VCaP (cell line): ENCODE results near the gene DRAXIN.

Experiments
- H3K27ac ChIP-seq: fragments of 450-650 bp; 2 replicates; pipeline ENCODE4 v1.5.1; 2017
- TF ChIP-seq, protein P1 (sequence below): fragments of 450-650 bp; conservative IDR thresholded peaks from 2 replicates; pipeline ENCODE4 v1.5.1; 2017; ENCODE audit warnings: mild to moderate bottlenecking, moderate library complexity

Gene DRAXIN

DNA sequence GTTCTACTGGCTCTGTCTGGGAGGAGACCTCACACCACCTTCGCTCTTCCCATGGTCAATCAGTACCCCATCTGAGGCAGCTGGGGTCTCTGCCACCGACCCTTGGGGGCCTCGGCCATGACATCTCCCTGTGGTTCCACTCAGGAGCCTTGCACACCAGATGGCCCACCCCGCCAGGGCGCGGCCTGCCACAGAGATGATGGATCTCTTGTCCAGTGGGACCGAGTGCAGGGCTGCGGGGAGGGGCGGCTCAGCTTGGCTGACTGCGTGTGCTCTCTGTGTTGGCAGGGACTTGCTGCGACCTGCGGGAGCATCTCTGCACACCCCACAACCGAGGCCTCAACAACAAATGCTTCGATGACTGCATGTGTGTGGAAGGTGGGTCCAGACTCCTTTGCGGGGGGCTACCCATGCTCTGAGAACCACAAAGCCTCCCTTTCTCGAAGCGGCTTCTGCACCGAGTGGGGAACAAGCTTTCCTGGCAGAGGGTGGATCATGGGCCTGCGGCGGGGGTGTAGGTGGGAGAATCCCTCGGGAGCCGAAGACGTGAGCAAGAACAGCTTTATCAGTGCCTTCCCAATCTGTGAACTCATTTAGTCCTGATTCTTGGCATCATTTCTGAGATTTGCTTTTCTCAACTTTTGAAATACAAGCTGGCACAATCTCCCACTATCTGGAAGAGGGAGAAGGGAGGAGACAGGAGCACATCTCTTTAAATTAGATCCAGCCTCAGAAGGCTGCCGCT, 23.5 kb downstream of the DRAXIN start:
- no peak overlapping the region for H3K27ac ChIP-seq
- TF ChIP-seq, protein P1, sequence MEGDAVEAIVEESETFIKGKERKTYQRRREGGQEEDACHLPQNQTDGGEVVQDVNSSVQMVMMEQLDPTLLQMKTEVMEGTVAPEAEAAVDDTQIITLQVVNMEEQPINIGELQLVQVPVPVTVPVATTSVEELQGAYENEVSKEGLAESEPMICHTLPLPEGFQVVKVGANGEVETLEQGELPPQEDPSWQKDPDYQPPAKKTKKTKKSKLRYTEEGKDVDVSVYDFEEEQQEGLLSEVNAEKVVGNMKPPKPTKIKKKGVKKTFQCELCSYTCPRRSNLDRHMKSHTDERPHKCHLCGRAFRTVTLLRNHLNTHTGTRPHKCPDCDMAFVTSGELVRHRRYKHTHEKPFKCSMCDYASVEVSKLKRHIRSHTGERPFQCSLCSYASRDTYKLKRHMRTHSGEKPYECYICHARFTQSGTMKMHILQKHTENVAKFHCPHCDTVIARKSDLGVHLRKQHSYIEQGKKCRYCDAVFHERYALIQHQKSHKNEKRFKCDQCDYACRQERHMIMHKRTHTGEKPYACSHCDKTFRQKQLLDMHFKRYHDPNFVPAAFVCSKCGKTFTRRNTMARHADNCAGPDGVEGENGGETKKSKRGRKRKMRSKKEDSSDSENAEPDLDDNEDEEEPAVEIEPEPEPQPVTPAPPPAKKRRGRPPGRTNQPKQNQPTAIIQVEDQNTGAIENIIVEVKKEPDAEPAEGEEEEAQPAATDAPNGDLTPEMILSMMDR: no peak

DNA sequence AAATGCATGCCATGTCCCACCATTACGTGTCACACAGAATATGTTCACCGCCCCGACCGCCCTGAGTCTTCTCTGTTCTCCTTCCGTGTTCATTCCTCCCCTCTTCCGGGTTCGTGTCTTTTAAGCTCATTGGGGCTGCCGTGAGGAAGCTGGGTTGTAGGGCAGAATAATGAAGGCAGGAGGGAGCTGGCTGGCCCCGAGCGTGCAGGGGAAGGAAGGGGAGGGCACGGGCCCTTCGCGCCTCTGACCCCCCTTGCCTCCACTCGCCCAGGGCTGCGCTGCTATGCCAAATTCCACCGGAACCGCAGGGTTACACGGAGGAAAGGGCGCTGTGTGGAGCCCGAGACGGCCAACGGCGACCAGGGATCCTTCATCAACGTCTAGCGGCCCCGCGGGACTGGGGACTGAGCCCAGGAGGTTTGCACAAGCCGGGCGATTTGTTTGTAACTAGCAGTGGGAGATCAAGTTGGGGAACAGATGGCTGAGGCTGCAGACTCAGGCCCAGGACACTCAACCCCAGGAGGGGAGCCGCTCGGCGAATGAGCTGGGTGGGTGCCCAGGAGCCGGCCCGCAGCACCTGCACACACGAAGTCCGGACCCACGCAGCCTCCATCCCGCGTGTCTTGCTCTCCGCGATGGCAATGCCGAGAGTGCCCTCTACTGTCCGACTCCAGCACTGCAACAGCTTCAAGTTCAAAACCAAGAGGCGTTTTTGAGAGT, 28.0 kb downstream of the DRAXIN start:
- TF ChIP-seq, protein P1: peak; percentile 94
- H3K27ac ChIP-seq: peak overlapping the region; percentile 56

DNA sequence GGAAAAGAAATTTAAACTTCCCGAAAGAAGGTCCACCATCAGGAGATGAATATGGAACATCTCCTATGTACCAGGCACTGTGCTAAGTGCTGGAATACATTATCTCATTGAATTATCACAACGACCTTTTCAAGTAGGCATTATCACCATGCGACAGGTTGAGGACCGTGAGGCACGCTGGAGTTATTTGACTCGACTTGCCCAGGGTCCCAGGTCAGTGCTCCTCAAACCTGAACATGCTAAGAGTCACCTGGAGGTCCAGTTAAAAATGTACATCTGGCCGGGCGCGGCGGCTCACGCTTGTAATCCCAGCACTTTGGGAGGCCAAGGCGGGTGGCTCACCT, 28.5 kb downstream of the DRAXIN start:
- TF ChIP-seq, protein P1: peak; percentile 46
- H3K27ac ChIP-seq: no peak overlapping the region

DNA sequence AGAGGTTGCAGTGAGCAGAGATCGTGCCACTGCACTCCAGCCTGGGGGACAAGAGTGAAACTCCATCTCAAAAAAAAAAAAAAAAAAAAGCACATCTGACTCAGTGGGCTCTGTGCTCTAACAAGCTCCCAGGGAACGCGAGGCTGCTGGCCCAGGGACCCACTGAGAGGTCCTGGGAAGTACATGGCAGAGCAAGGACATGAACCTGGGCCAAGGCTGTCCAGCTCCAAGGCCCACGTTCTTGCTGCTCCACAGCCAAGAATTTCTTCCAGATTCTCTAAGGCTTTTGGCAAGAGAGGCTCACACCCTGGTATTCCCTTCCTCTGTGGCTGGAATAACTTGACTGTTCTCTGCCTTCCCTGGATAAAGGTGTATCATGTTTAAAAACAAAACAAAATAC, 29.0 kb downstream of the DRAXIN start:
- H3K27ac ChIP-seq: no peak overlapping the region
- TF ChIP-seq, protein P1: no peak

DNA sequence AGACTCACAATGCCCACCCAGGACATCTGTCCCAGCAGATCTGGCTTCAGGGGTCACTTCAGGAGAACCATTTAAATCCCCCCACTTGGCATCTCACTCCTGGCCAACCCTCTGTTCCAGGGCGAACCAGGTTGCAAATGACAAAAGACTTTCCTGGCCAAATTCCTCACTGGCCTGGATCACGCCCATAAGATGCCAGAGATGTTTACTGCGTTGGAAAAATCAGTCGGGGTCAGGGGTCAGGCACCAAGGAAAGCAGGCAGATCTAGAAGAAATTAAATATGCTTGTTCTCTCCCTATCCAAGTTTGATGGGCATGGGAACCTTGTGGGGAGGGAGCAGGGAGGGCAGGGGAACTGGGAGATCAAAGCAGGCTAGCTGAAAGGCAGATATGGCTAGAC, 29.8 kb downstream of the DRAXIN start:
- H3K27ac ChIP-seq: no peak overlapping the region
- TF ChIP-seq, protein P1: no peak

DNA sequence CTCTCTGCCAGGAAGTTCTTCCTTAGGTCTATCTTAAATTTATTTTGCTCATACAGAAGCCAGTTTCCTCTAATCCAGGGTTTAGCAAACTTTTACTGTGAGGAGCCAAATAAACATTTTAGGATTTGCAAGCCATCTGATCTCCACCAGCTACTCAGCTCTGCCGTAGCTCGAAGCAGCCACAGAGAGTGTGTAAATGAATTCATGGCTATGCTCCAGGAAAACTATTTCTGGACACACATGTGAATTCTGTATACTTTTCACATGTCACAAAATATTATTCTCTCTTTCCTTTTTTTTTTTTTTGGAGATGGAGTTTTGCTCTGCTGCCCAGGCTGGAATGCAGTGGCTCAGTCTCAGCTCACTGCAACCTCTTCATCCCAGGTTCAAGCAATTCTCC, 31.0 kb downstream of the DRAXIN start:
- TF ChIP-seq, protein P1: no peak
- H3K27ac ChIP-seq: no peak overlapping the region

DNA sequence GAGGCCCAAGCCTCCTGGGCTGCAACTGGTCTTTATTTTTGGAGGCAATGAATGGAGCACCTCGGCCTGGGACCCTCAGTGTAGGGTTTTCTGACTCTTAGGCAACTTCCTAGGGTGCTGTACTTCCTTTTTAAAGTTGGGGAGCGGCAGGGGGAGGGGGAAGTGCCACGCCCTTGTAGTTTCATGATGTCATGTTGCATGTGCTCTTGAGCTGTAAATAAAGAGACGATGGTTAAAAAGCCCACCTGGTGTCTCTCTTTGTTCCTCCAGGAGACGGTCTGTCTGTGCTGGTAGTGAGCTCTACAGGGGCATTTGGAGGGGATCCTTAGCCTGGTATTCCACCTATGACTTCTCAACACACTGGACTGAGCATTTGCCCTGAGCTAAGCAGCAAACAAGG, 34.1 kb downstream of the DRAXIN start:
- no peak overlapping the region for H3K27ac ChIP-seq
- TF ChIP-seq, protein P1: no peak
